NCI-H345 (cell line): Measurements from ENCODE around the gene ARAP1.
A peak's percentile ranks its signal among the peaks of the same experiment; 100 is the strongest.

Source experiments
- DNase-seq: peaks from one replicate; lab custom pipeline; 2025; lab: John Stamatoyannopoulos, UW

Gene ARAP1

DNA sequence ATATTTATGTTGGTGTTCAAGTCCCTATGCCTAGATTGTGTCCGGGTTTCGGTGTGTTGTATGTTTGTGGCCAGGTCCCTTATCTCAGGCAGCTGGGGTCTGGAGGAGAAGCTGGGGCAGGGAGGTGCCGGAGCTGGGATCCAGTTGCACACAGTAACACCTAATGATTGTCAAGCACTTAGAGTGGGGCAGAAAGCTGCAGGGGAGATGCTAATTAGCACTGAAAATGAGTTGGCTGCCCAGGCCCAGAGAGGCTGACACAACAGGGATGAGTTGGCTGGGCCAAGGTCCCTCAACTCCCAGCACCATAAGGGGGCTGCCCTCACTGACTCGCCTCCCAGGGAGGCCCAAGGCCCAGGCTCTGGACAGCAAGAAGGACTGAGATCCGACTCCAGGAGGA, 90.2 kb downstream of the ARAP1 start:
- no peak for DNase-seq

DNA sequence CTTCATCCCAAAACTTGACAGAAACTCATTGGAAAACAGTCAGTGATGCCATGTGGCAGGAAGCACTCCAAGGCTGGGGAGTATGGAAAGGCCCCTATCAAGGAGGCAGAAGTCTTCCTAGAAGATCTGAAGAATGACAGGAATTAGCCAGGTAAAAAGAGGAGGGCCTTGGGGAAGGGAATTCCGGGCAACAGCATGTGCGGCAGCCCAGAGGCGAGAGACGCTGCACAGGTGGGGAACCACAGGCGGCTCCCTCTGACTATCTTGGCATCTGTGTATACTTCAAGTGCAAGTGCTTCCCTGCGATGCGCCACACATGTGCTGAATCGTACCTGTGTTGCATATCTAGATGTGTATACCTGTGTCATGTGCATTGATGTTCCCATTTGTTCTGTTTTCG, 90.7 kb downstream of the ARAP1 start:
- no peak for DNase-seq

DNA sequence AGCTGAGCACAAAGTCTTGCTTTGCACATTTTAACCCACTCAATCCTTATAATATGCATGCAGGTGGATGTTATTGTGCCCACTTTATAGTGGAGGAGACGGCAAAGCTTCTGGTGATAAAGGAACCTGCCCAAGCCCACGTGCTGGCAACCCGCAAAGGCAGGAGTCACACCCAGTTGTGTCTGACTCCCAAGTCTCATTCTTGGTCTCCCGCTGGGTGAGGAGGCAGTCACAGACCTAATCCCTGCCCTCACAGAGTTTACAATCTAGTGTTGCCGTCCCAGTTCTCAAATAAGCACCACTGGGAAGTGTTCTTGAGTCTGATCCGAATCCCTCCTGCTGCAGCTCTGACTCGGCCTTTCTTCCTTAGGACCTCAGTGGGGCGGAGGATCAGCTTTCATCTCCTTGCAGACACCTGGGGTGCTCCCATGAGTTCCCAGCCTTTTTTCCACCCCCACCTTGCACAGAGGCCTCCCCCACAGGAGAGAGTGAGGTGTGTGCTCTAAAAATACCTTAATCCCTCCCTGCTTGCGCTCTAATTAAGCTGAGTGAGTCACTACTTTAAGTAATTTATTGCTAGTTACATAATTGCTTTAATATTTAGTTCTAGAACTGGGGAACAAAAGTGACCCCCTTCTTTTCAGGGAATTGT, 93.1 kb downstream of the ARAP1 start:
- DNase-seq = no peak

DNA sequence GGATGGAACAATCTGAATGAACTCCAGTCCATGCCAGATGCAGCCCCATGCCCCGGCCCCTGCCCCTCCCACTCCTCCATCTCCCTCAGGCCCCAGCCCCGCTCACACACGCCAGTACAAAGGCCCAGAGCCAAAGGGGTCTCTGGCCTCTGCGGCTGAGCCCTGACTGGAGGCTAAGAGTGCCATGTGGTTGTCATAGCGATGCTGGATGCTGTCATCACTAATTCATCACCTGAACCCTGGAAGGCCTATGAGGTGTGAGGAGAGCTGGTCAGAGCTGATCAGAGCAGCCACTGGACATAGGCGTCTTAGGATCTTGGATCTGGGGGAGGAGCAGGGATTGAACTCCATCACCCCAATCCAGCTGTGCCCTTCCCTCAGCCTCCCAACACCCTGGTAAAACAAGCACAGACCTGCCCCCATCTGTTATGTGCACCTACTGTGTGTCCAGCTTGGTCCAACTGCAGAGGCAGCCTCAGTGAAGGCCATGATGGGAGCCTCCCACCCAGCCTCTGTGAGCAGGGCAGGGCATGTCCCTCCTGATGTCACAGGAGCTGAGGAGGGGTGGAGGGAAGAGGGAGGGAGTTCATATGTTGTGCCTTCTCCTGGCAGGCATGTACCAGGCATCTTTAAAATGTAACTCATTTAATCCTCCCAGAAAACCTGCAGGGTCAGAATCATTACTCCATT, 94.7 kb downstream of the ARAP1 start:
- no peak for DNase-seq

DNA sequence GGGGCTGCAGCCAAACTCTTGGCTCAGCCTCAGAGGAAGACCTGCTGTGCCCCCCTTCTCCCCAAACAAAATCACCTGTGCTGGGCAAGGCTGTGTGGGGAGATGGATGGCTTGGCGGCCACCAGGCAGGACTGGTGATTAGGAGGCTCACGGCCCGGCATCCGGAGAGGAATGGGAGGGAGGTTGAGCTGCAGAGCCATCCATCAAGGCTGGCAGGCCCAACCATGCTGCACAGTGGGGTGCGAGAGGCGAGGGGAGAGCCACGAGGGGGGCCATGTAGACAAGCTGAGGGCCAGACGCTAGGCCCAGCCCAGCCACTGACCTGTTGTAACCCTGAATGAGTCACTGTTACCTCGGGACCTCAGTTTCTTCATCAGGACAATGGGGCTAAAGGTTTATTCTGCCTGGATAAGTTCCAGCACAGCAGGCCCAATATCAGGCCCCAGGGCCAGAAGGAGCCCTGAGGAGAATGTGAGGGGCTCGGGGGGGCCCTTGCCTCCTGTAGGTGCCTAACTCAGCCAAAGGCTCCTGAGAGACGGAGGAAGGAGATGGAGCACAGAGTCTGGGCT, 96.2 kb downstream of the ARAP1 start:
- DNase-seq = no peak

DNA sequence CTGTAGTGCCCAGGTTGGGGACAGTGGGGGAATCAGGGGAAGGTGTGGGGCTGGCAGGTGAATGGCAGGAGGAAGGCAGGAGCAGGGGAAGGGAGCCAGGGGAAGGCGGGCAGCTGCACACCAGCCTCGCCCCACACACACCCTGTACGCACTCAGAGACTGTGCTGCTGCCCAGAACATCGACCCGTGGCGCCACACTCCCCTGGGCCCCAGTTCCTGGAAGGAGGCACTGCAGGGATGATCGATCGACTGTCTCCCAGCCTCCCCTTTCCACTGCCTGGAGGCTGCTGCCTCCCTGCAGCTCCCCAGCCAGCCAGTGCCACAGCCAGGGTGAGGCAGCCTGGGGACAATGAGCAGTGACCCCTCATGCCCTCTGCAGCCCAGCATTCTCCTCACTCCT, 97.2 kb downstream of the ARAP1 start:
- no peak for DNase-seq

DNA sequence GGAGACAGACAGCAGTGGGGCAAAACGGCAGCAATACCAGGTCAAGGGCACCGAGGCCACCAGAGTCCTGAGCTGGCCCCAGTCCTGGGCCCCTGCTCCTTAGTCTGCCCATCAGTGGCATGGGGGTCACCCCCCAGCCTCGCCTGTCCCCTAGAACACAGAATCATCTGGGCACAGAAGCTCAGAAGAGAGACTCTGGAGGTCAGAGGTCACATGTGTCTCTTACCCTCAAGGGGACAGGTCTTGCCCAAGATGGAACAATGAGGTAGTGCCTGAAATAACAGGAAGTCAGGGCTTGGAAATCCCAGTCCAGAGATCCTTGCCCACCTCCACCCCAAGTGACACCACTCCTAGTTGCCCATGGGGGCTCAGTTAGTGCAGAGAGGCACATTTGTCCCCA, 98.6 kb downstream of the ARAP1 start:
- DNase-seq = no peak

DNA sequence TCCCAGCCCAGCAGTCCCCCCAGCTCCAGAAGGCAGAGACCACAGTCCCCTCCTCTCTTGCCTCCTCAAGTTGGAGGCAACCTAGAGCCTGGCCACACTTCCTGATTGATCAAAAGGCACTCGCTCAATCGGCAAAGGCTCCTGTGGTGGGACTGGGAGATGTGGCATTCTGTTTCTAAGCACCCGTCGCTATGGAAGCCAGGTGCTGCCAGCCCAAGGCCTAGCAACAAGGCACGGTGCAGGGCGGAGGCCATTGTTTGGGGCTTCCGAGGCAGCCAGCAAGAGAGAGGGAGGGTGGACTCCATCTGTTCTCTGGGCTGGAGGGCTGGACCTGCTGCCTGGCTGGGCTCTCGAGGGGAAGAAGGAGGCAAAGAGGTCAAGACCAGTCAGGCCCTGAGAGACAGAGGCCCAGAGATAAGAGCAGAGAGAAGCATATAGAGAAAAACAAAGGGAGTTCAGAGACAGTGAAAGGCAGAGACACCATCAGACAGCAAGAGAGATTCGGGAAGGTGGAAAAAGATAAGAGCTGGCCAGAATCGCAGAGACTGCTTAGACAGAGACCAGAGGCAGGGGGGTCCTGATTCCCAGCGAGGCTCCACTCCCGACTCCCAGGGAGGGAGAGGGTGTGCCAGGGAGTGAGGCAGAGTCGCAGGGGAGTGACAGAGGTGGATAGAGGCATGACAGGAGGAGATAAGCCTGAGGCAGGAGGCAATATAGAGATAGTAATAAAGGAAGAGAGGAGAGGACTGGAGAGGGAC, 99.2 kb downstream of the ARAP1 start:
- DNase-seq = peak; percentile 86

DNA sequence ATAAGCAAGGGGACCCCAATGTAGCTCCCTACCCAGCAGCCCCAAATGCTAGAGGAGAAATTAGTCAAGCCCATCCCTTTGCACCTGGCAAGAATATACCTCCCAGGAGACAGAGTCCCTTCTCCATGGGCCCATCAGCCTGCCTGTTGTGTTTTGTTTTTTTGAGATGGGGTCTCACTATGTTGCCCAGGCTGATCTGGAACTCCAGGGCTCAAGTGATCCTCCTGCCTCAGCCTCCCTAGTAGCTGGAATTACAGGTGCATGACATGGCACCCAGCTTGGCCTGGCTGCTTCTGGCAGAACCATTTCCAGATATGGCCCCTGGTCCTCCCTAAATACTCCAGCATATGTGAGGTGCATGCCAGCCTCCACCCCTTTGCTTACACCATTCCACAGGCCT, 100.1 kb downstream of the ARAP1 start:
- DNase-seq = no peak

DNA sequence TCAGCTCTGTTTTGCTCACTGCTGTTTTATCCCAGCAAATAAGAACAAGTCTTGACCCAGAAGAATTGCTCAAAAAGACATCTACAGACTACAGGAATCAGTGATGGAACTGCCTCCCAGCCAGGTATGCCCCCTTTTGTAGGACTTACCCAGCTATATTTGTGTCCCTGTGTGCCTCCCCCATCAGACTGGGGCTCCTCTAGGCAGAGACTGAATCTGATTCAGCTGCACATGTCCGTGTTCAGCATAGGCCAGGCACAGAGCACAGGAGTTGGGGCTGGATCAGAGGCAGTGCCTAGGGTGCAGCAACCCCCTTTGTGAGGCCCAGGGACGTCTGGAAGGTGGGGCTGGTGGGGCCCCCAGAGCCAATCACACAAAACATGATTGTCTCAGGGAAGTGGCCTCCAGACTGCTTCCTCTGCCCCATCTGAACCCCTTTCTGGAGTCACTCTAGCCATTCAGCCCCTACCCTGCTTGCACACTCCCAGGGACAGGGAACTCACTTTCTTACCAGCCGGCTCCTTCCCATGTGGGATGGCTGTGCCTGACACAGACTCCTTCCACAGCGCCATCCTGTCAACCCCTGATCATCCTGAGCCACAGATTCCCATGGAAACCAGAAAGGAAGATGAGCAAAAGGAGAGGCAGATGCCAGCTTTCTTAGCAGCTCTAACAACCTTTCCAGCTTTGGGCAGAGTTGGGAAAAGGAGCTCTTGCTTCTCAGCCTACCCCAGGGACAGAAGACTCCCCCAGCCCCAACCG, 102.8 kb downstream of the ARAP1 start:
- no peak for DNase-seq

DNA sequence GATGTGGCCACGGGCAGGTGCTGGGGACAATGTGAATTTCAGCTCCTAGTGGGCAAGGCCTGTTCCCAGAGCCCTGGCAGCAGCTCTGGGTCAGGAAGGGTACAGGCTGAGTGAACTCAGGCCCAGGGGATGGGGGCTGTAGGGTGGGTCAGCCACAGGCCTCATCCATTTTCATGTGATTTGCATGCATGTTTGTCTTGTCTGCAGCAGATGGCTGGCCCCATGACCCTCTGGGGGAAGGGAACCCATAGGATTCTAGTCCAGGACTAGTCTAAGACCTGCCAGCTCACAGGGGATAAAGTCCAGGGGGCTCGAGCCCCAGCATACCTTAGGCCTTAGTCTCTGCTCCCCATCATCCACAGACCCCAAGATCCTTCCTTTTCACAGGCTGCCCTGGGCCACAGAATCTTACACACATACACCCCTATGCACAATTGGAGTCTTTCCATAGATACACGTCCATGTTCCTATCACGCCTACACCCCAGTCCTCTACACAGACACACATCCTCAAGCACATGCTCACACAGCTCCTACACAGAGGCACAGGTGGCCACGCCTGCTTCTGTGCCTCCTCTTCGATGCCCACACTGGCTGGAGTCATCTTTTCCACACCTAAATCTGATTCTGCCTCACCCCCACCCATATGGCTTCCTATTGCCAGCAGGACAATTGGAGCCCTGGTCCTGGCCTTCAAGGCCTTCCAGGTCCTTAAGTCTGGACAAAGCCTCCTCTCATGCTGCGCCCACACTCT, 103.6 kb downstream of the ARAP1 start:
- no peak for DNase-seq

DNA sequence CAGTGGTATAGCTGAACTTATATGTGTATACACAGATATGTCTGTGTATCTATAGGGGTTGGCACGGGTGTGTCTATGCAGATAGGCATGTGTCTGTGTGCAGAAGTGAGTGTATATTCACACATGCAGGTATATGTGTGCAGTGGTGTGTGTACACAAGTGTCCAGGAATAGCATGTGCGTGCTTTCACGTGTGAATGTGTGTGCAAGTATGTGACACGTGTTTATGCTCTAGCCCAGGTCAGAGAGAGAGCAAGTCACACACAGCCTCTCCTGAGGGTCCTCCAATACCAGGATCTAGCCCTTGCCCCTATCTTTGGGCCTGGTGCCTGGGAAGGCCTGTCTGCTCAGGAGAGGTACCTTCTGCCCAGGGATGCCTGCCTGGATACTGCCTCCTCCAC, 104.3 kb downstream of the ARAP1 start:
- DNase-seq = no peak

DNA sequence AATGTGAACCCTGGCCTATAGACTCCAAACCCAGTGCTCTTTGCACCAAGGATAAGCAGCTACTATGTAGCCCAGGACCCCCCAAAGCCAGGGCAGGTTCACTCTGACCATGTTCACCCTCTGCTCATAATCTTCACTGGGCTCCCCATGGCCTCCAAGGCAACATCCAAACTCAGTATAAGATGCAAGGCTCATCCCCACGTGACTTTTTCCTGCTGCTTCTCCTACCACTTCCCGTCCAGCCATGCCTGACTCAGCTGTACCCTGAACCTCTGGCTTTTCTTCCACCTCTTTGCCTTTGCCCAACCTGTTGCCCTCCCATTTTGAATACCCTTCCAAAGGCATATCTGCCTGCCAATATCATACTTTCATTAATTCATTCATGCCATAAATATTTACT, 105.7 kb downstream of the ARAP1 start:
- no peak for DNase-seq

DNA sequence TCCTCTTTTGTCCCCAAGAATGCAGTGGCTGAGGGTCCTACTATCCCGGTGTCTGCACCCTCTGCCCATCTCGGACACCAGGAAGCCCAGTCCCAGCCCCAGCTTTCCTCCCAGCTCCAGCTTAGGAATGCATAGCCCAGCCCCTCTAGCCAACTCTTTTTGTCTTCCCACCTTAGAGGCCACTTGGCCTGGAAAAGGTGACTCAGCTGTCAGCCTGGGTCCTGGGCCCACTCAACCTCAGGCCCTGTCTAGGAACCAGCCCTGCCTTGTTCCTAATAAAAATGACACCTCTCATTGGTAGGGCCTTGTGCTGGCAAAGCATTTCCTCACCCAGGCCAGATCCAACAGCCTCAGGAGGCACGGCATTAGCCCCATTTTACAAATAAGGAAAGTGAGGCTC, 106.2 kb downstream of the ARAP1 start:
- no peak for DNase-seq

DNA sequence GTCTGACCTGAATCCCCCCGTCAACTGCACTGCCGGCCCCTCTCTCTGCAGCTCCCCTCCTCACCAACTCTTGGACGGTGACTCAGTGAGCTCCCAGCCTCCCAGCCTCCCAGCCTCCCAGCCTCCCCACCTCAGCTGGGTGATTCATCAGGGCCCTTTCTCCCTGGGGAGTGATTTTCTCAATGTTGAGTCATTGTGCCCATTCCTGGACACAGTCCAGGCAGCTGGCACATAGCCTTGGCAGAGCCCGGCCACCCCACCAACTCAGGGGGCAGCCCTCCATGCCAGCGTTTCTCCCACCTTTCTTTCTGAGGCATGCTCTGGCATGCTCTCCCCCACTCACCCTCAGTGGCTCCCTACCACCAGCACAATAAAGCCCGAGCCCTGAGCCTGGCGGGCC, 108.7 kb downstream of the ARAP1 start:
- peak; percentile 27 for DNase-seq

DNA sequence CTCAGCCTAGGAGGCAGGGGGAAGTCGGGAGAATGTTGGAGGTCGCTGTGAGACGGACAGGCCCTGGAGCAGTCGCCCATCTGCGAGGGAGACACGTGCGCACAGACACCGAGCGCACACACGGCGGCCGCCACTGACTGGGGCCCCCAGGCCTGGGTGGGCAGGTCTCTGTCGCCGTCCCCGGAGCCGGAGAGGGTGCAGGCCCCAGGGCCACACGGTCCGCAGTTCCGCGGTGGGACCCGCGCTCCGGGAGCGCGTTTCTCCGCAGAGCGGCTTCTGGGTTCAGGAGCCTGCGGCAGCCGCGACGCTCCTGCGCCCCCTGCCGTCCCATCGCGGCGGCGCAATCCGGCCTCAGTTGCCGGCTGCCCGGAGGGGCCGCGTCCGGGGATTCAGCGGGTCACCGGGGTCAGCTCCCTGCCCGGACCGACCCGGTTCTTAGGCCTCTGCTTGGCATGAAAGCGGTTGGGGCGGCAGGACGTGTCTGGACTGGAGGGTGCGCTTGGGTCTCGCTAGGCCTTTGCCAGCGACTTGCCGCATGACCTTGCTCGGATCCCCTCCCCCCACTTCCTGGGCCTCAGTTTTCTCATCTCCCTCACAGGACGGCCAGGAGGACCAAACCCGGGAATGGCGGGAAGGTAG, 109.2 kb downstream of the ARAP1 start:
- DNase-seq = peak; percentile 63

DNA sequence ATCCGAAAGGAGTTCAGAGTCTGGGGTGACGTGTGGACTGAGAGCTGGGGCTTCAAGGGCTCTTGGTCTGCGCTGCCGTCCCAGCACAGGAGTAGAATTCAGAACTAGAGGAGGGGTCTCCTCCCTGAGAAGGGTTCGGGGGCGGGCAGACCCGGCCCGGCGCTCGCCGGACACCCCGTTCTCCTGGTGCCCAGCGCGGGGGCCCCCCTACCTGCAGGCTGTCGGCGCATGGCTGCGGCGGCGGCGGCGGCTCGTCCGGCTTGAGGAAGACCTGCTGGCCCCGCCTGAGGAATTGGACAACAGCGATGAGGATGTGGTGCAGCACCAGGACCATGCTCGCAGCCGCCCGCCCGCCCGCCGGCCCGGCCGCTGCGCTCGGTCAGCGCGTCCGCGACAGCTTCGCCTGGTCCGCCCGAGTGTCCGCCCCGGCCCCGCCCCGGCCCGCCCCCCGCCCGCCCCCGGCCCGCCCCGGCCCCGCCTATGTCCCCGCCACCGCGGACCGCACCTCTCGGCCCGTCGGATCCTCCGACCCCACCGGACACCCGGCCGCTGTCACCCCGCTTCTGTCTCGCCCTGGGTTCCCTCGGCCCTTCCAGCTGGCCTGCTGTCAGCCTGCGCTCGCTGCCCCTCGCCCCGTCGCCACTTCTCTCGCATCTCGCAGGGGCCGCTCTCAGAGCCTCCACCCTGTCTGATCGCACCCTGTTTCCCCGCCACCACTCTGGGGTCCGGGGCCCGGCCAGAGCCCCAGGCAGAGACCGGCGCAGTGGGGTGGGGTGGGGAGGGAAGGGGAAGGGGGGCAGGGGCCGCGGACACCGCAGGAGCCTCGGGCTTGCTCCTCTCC, 109.9 kb downstream of the ARAP1 start:
- no peak for DNase-seq

DNA sequence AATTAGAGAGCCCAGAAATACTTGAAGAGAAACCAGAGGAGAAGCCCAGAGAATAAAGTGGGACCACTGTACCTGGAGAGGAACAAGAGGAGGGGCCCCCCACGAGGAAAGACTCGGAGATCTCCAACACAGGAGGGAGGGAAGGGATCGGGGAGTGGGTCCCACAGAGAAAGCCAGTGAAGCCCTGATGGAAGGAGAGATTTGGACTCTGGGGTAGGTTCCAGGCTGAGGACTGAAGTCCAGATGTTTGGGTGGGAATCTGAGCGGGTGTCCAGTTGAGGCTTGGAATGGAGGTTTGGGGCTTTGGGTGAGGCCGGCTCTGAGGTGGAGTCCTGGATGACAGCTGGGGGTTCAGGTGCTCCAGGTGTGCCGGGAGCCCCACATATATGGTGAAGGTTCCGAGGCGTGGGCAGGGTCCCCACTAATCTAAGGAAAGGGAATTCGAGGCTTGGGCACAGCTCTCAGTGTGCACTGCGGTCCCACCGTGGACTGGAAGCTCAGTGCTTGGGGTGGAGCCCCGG, 110.6 kb downstream of the ARAP1 start:
- no peak for DNase-seq

DNA sequence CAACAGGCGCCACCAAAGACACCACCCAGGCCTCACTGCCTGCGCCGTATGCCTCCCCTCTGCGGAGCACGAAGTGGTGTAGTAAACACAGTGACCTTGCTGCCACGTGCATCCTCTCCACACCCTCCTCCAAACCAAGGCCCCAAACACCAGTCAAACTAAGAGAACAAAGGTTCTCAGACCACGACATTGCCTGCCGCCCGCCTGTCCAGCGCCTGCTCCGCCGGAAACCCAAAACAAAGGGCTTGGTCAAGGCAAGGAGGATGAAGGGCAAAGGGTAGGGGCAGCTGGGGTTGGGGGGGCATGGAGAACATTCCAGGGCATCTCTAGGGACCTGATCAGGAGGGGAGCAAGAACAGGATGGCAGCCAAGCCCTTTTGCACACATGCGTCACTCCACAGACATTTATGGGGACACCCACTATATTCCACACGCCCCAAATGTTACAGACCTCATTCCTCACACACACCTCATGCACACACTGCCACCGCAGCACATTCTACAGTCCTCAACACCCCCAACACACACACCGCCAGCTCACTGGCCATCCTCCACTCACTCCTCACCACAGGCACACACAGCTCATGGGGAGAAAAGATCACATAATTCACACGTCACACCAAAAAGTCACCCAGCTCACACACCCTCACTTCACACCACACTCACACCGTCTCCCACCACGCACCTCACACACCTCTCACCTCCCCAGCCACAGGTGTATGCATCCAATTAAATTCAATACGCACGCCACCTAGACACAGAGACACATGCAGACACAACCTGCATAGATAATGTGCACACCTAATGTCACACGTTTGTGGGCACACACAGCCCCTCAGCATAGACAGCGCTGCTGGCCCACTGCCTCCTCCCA, 112.5 kb downstream of the ARAP1 start:
- no peak for DNase-seq
